Measurements from ENCODE around the gene FUT2. TPM values are rescaled to one million over a fixed set of nuclear protein-coding genes. Genes with fewer than 3 reads are reported as not detected.
"Not testable (repeated sequence)": the region's sequence is repeated elsewhere in the genome, so short reads cannot be mapped to it uniquely, and the experiment has no call there.

Gene FUT2
- total and polyA plus RNA-seq, 2 of the 13 experiments (the other 11 are each of a cell fraction or from before 2014, with no cell fraction given) = 0.07 TPM; not detected in 1

GRCh38 chr19:48686088-48686487, 9.7 kb upstream of the FUT2 start (continued):
- no peak for TF ChIP-seq ZBTB49 (CRISPR knock-in tag; IDR thresholded peaks at IDR 0.05; ENCODE audit: borderline replicate concordance)
- no peak for TF ChIP-seq ZNF230 (CRISPR knock-in tag; IDR thresholded peaks at IDR 0.05)
- TF ChIP-seq NFIC (IDR thresholded peaks at IDR 0.05; ENCODE audit: low read length) = no peak
- no peak for TF ChIP-seq IKZF1 (IDR thresholded peaks at IDR 0.05)
- TF ChIP-seq ZMAT5 (CRISPR knock-in tag; IDR thresholded peaks at IDR 0.05; ENCODE audit: borderline replicate concordance, low read depth) = no peak

DNA sequence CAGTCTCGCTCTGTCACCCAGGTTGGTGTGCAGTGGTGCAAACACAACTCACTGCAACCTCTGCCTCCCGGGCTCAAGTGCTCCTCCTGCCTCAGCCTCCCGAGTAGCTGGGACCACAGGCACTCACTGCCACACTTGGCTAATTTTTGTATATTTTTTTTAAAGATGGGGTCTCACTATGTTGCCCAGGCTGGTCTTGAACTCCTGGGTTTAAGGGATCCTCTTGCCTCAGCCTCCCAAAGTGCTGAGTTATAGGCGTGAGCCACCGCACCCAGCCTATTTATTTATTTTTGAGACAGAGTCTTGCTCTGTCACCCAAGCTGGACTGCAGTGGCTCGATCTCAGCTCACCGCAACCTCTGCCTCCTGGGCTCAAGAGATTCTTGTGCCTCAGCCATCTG, 9.1 kb upstream of the FUT2 start:
- H3K4me2 ChIP-seq (ENCODE audit: low read depth, low read length); ATAC-seq; DNase-seq (ENCODE audit: low spot score); FAIRE-seq; H2AFZ ChIP-seq (ENCODE audit: low read length); CTCF ChIA-PET (ENCODE audit: low intra/inter-chr PET ratio, low total read pairs); H3K4me3 ChIP-seq (replicated peaks in 1 of 3; ENCODE audit: insufficient read depth in 1 of 3, low read depth in 2 of 3, low read length in 3 of 3); H3K79me2 ChIP-seq (ENCODE audit: insufficient read depth, low read length); H4K20me1 ChIP-seq (ENCODE audit: insufficient read depth, low read length); H3K9me3 ChIP-seq (ENCODE audit: low read length); H3K27ac ChIP-seq (ENCODE audit: extremely low read length, insufficient read depth, low read length); H3K27me3 ChIP-seq (ENCODE audit: control insufficient read depth in 1 of 2, insufficient read depth in 2 of 2, low read length in 2 of 2); intact Hi-C loops (cut with micrococcal nuclease; ENCODE audit: unreplicated experiment); H3K9ac ChIP-seq (ENCODE audit: insufficient read depth, low read depth, low read length); BruUV-seq (replicated peaks); H3K36me3 ChIP-seq (replicated peaks in 1 of 2; ENCODE audit: control insufficient read depth in 1 of 2, insufficient read depth in 2 of 2, low read length in 2 of 2); in situ Hi-C loops (cut with HindIII; ENCODE audit: extremely low pct_ligation_motif_present, low pct_unique_long_range_greater_than_20kb): not testable (repeated sequence)
- WGBS (ENCODE audit: low lambda C conversion rate) = 78% methylated on average over 7 of the region's 7 CpGs
- TF ChIP-seq ZNF121 (CRISPR knock-in tag; IDR thresholded peaks at IDR 0.05) = peak; percentile 36; the same call in 1 of the 2 replicates
- peaks cover 53% of the 10 kb centered on the region for H3K4me1 ChIP-seq (ENCODE audit: insufficient read depth, low read length)
- POLR2A ChIA-PET = interaction anchor here (0.6 kb wide), 1 partner anchor 30 kb away, joined by 4 read pairs; no protein-coding TSS in a partner anchor
